ENCODE results near the gene SLC8A3. TPM values are rescaled to one million over a fixed set of nuclear protein-coding genes. Genes with fewer than 3 reads are reported as not detected.

Gene SLC8A3
- polyA plus RNA-seq, 3 donors, result 0.01 TPM; not detected in 2

- H3K4me3 Mint-ChIP-seq, result no peak overlapping the region
- H3K4me2 ChIP-seq (replicated peaks; ENCODE audit: extremely low read depth, low read length, poor library complexity, severe bottlenecking), result no peak overlapping the region
- H3K4me3 ChIP-seq (replicated peaks in 1 of 3; ENCODE audit: low read depth in 2 of 3, low read length in 3 of 3), result no peak overlapping the region
- intact Hi-C loops (cut with micrococcal nuclease), result no loop called here
- no peaks in the 10 kb centered on the region for H3K79me2 ChIP-seq (ENCODE audit: insufficient read depth, low read length)
- DNase-seq, result no peak
- TF ChIP-seq CTCF (IDR thresholded peaks at IDR 0.05), result no peak
- no peak overlapping the region for H3K27ac Mint-ChIP-seq
- H3K27ac ChIP-seq (ENCODE audit: low read depth in 1 of 2, low read length in 2 of 2), result no peak overlapping the region
- no peak overlapping the region for H3K9ac ChIP-seq (ENCODE audit: insufficient read depth, low read length, poor library complexity, severe bottlenecking)
- 12% methylated on average over 2 of the region's 2 CpGs for WGBS (ENCODE audit: insufficient coverage)
- H3K9me3 ChIP-seq (replicated peaks in 1 of 2; ENCODE audit: control insufficient read depth in 1 of 2, insufficient read depth in 1 of 2, low read length in 2 of 2), result no peaks in the 10 kb centered on the region
- peaks cover 3% of the 10 kb centered on the region for H3K4me1 Mint-ChIP-seq
- H3K27me3 ChIP-seq (ENCODE audit: control insufficient read depth in 2 of 2, insufficient read depth in 2 of 2, low read length in 2 of 2), result peaks cover 0 to 2% of the 10 kb centered on the region in 2 donors
- no peaks in the 10 kb centered on the region for H4K20me1 ChIP-seq (ENCODE audit: insufficient read depth, low read length)
- peaks cover 0 to 2% (median 0%) of the 10 kb centered on the region in 7 donors for H3K9me3 Mint-ChIP-seq
- H3K36me3 ChIP-seq (replicated peaks in 1 of 2; ENCODE audit: control insufficient read depth in 1 of 2, insufficient read depth in 2 of 2, low read length in 2 of 2), result no peaks in the 10 kb centered on the region
- peaks cover 2 to 6% (median 5%) of the 10 kb centered on the region in 3 donors for H3K27me3 Mint-ChIP-seq (ENCODE audit: low read depth in 3 of 3)
- H3K36me3 Mint-ChIP-seq, result no peaks in the 10 kb centered on the region
- H2AFZ ChIP-seq (ENCODE audit: insufficient read depth, low read depth, low read length, poor library complexity, severe bottlenecking), result no peak overlapping the region
- no peaks in the 10 kb centered on the region for H3K4me1 ChIP-seq (ENCODE audit: control insufficient read depth in 1 of 2, insufficient read depth in 2 of 2, low read length in 2 of 2)
These were observed 106.4 kb downstream of the SLC8A3 start for GRCh38 chr14:70082394-70082793.

- no peaks in the 10 kb centered on the region for H3K36me3 Mint-ChIP-seq
- H3K27me3 Mint-ChIP-seq (ENCODE audit: low read depth in 3 of 3), result peaks cover 0 to 6% (median 5%) of the 10 kb centered on the region in 3 donors
- no peaks in the 10 kb centered on the region for H3K79me2 ChIP-seq (ENCODE audit: insufficient read depth, low read length)
- no peak for DNase-seq
- H4K20me1 ChIP-seq (ENCODE audit: insufficient read depth, low read length), result no peaks in the 10 kb centered on the region
- no peak overlapping the region for H3K9ac ChIP-seq (ENCODE audit: insufficient read depth, low read length, poor library complexity, severe bottlenecking)
- H3K27ac ChIP-seq (ENCODE audit: low read depth in 1 of 2, low read length in 2 of 2), result no peak overlapping the region
- H3K4me3 Mint-ChIP-seq, result no peak overlapping the region
- H3K27me3 ChIP-seq (ENCODE audit: control insufficient read depth in 2 of 2, insufficient read depth in 2 of 2, low read length in 2 of 2), result peaks cover 0 to 2% of the 10 kb centered on the region in 2 donors
- TF ChIP-seq CTCF (IDR thresholded peaks at IDR 0.05), result no peak
- peaks cover 3% of the 10 kb centered on the region for H3K4me1 Mint-ChIP-seq
- peaks cover 0 to 2% (median 0%) of the 10 kb centered on the region in 7 donors for H3K9me3 Mint-ChIP-seq
- no peaks in the 10 kb centered on the region for H3K4me1 ChIP-seq (ENCODE audit: control insufficient read depth in 1 of 2, insufficient read depth in 2 of 2, low read length in 2 of 2)
- H2AFZ ChIP-seq (ENCODE audit: insufficient read depth, low read depth, low read length, poor library complexity, severe bottlenecking), result no peak overlapping the region
- H3K4me3 ChIP-seq (replicated peaks in 1 of 3; ENCODE audit: low read depth in 2 of 3, low read length in 3 of 3), result no peak overlapping the region
- intact Hi-C loops (cut with micrococcal nuclease), result no loop called here
- 100% methylated on average over 3 of the region's 6 CpGs for WGBS (ENCODE audit: insufficient coverage)
- no peak overlapping the region for H3K4me2 ChIP-seq (replicated peaks; ENCODE audit: extremely low read depth, low read length, poor library complexity, severe bottlenecking)
- no peaks in the 10 kb centered on the region for H3K9me3 ChIP-seq (replicated peaks in 1 of 2; ENCODE audit: control insufficient read depth in 1 of 2, insufficient read depth in 1 of 2, low read length in 2 of 2)
- no peak overlapping the region for H3K27ac Mint-ChIP-seq
- H3K36me3 ChIP-seq (replicated peaks in 1 of 2; ENCODE audit: control insufficient read depth in 1 of 2, insufficient read depth in 2 of 2, low read length in 2 of 2), result no peaks in the 10 kb centered on the region
These were observed 108.7 kb downstream of the SLC8A3 start for GRCh38 chr14:70080076-70080475.

Measured in CD14-positive monocyte (primary cell).